GM06990 (cell line): ENCODE data around the gene IL16.

Experiments used
- DNase-seq: peaks from one replicate; pipeline ENCODE4 v3.0.0-alpha.2; 2011; ENCODE audit not compliant: insufficient read length; ENCODE audit errors: extremely low read depth
- H3K27me3 ChIP-seq: replicated peaks from 2 replicates; pipeline ENCODE4 v1.6.0; 2011; ENCODE audit warnings: low read length; ENCODE audit not compliant: control insufficient read depth, insufficient read depth
- H3K36me3 ChIP-seq: 2 replicates; pipeline ENCODE4 v1.5.1; 2011; ENCODE audit warnings: low read length; ENCODE audit not compliant: control insufficient read depth, insufficient read depth
- H3K4me3 ChIP-seq: replicated peaks from 2 replicates; pipeline ENCODE4 v1.5.1; 2011; ENCODE audit warnings: low read depth, mild to moderate bottlenecking, control low read depth, low read length
- CTCF ChIP-seq: IDR thresholded peaks from 2 replicates; pipeline ENCODE4 v1.5.1; 2011; ENCODE audit warnings: low read length, control low read depth, mild to moderate bottlenecking, inconsistent platforms; ENCODE audit not compliant: insufficient read depth, poor library complexity, severe bottlenecking

IL16 gene

GRCh38 chr15:81270188-81270587 lies 73.5 kb downstream of the IL16 start:
- Histone ChIP-seq H3K27me3 (no peaks in the 10 kb centered on the region), H3K36me3 (no peaks in the 10 kb centered on the region), H3K4me3 (no peak overlapping the region)
- TF ChIP-seq CTCF: no peak
- no peak for DNase-seq

- Histone ChIP-seq H3K36me3 (no peaks in the 10 kb centered on the region), H3K27me3 (no peaks in the 10 kb centered on the region), H3K4me3 (no peak overlapping the region)
- DNase-seq: no peak
- TF ChIP-seq CTCF: no peak
These were observed 74.3 kb downstream of the IL16 start for GRCh38 chr15:81270781-81271491.

- H3K4me3 ChIP-seq: no peak overlapping the region
- no peak for DNase-seq
- no peaks in the 10 kb centered on the region for H3K27me3 ChIP-seq
- no peak for TF ChIP-seq CTCF
- H3K36me3 ChIP-seq: no peaks in the 10 kb centered on the region
These were observed 75.3 kb downstream of the IL16 start for GRCh38 chr15:81271761-81272644.

DNA sequence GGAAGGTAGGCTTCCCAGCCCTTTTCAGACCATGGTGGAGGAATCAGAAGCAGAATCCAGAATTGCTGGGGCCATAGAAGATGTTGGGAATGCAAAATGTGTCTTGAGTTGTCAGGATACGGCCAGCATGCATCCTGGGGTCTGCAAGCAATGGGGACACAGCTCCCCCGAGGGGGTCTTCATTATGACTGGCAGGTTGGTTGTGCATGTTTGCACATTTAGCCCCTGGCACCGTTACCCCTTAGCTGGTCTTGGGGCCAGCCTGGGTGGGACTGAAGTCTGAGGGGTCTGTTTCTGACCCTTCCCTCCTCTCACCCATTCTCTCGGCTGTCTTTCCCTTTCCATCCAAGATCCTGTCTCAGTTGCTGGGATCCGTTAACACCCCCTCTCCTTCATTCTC lies 76.5 kb downstream of the IL16 start:
- DNase-seq: no peak
- no peaks in the 10 kb centered on the region for H3K36me3 ChIP-seq
- no peaks in the 10 kb centered on the region for H3K27me3 ChIP-seq
- H3K4me3 ChIP-seq: no peak overlapping the region
- no peak for TF ChIP-seq CTCF

DNA sequence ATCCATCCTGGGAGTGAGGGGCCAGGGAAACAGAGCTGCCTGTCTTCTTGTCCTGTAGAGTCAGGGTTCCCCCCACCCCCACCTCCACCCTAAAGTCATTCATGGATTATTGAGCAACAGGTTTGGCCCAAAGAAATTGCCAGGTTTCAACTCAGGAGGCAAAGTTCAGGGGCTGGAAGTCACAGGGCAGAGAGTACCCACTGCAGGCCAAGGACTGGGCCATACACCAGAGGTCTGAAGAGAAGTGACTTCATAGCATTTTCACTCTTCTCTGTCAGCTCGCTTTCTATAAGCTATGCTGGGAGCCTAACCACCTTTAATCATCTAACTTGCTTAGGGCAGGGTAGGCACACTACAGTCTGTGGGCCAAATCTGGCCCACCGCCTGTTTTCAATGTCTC lies 77.2 kb downstream of the IL16 start:
- no peak for DNase-seq
- TF ChIP-seq CTCF: no peak
- Histone ChIP-seq H3K4me3 (no peak overlapping the region), H3K36me3 (no peaks in the 10 kb centered on the region), H3K27me3 (no peaks in the 10 kb centered on the region)
